HG03060 (cell line): ENCODE data around the gene FAM43A.

ENCODE experiments used
- ATAC-seq: cut with Tn5 transposase; IDR thresholded peaks from one replicate; pipeline ENCODE4 v1.9.1; 2021; ENCODE audit warnings: low read depth, moderate number of reproducible peaks; ENCODE audit not compliant: unreplicated experiment

FAM43A gene

DNA sequence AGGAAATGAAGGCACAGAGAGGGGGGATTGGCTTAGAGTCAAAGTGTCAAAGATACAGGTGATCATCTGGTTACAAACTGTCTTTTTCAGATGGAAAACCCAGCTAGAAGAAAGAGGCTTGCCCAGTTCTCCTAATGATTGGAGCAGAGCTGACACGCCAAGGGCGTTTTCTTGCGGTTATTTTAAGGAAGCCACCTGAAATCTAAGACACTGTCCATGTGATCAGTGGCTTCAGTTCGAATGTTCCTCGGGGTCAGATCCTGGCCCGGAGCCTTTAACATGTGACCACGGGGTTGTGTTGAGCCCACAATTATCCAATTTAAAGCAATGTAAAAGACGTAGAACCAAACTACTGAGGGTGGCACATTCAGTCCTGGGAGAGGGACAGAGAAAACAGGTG, 19.5 kb downstream of the FAM43A start:
- ATAC-seq = no peak

DNA sequence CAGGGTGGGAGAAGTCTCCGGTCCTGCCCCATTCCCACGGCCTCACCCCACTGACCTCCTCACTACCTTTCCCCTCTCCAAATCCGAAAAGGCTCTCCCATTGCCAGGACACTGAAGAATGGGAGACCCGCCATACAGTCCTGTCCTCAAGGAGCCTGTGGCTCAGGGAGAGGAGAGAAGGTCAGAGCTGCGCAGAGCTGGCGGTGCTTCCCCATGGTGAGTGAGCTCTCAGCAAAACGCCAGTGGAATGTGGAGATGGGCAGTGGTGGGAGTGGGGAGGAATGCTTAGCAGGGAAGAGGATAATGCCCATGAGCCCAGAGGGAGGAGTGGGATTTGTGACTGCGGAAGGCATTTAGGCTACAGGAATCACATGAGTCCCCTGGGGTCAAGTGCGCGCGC, 20.1 kb downstream of the FAM43A start:
- no peak for ATAC-seq

DNA sequence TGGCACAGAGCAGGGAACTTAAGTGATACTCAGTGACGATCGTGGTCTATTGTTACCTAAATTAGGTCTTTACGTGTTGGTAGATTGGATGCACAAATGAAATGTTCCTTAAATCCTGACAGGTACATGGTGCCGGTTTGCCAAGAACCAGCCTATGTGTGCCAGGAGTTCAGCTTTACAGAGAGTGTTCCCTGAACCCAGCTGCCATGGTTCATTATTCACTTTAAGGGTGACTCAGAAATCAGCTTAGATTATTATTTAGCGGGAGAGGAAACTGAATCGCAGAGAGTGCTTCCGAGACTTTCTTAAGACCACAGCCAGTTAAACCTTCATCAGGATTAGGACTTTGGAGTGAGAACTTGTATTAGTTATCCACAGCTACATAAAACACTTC, 21.5 kb downstream of the FAM43A start:
- ATAC-seq = no peak

DNA sequence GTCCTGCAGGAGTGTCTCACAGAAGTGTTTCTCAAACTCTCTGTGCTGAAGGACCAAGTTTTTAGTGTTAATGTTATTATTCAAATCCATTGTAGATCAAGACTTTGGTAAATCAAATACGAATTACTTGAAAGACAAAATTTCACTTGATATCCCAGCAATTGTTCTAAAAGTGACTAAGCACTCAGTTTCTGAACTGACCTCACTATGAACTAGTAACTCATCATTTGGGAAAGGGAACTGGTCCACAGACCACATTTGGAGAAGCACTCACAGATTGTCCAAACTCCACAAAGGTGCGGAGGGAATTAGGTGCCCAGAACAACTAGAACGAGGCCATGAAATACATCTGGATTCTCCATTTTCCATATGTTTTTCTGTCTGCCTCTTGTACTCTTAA, 25.6 kb downstream of the FAM43A start:
- ATAC-seq = no peak

DNA sequence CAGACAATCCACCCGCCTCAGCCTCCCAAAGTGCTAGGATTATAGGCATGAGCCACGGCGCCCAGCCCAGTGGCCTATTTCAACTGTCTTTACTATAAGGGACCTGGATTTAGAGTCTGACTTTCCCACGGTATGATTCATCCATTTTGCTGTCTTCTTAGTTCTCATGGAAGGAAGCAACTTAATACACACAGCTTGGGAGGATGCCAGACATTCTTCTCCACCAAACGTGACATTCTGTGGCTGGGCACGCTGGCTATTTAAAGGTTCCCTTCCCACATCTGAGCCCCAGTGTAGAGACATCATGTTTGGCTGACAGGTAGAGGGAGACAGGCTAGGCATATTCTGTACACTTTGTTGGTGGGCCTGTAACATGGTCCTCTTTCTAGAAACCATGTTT, 26.2 kb downstream of the FAM43A start:
- no peak for ATAC-seq

DNA sequence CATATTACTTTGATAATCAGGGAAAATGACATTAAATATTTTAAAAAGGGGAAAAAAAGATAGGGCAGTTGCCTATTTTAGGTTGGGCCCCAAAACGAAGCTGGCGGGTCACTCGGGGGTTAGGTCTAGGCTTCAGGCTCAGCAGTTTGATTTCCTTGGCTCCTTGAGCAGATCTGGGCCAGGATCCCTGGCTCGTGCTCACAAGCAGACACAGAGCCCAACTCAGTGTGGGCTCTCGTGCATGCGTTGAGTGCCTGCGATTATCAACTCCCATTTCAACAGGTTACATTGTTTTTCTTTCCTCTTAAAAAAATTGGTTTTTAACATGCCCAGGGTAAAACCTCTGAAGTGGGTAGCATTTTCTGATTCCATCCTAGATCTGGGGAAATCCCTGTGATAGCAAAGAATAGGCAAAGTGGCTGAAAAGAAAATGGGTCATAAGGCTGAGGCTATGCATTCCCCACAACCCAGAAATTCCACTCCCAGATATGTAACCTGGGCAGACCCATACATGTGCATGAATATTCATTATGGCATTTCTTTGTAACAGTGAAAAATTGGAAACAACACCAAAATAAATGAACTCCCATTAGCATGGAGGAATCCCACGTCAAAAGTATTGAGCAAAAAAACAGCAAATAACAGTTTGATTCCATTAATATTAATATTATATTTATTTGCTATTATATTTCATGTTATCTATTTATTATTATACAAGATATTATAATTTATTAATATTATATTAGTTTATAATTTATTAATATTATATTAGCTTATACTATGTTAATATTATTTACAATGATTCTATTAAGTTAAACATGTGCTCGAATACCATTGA, 27.8 kb downstream of the FAM43A start:
- no peak for ATAC-seq

DNA sequence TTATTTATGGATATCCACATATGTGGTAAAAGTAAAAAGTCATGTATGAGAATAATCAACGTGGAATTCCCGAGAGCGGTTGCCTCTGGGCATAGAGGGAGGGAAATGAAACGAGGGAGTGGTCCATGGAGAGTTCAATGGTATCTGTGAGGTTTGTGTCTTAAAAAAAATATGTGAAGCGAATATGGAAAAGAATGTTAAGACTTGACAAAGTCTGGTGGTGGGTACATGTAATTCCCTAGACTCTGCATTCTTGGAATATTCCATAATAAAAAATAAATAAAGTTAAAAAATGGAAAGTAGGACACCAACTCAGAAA, 28.4 kb downstream of the FAM43A start:
- ATAC-seq = no peak

DNA sequence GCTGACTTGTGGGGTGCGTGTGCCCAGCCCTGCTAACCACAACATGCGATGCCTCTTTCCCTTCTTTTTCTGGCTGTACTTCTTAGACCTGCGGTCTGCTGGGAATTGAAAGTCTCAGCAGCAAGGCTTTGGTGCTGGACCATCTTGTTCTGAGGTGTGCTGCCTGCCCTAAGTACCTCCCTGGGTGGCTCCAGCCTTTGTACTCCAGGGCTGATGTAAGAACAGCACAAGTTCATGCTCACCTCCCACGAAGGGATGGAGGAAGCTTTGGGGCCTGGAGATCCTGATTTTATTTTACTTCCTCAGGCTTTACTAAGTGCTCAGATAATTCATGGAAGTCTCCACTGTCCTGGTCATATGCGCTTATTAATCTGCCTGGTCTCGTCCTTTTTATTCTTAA, 28.9 kb downstream of the FAM43A start:
- ATAC-seq = no peak

DNA sequence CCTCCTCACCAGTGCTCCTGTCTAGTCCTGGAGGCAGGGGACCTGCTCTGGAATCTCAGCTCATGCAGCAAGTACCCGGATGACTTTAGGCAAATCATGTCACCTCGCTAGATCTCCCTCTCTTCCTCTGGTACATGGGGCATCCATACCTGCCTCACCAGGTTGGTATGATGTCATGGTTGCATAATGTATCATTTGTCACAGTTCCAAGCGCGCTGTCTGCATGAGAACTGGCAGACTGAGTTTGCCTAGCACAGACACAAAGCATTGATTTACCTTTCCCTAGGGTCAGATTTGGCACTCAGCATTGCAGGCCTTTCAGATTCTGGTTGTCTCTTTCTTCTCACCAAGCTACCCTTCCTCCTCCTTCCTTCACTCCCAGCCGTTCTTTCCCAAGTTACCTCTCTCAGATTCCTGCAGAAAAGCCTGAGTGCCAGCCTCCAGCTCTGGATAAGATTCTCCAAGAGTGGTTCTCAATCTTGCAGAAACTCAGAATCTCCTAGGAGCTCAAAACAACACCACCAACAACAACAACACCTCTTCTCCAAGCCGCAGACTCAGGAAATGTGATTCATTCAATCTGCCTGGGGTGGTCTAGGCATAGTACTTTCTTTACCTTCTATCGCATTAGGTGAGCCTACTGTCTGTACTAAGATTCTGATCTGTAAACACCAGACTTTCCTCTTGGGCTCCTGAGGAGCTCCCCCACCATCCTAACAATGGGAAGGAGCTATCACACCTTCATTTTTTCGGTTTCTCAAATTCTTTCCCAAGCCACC, 29.5 kb downstream of the FAM43A start:
- no peak for ATAC-seq

DNA sequence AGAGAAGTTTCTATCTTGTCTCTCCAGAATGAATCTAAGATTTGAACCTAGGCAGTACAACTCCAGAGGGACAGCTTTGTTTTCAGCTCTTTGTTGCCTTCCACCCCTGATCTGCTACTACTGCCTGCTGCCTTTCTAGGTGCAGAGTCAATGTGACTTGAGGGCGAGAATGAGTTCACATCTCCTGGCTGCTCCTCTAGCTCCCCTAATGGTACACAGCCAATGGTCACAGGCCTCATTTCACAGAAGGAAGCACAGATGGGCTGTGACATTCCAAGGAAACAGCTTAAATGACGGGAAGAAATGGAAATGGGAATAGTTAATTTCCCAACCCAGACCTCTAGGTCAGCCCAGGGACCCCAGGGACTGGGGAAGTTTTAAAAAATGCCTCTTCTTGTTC, 32.4 kb downstream of the FAM43A start:
- no peak for ATAC-seq

DNA sequence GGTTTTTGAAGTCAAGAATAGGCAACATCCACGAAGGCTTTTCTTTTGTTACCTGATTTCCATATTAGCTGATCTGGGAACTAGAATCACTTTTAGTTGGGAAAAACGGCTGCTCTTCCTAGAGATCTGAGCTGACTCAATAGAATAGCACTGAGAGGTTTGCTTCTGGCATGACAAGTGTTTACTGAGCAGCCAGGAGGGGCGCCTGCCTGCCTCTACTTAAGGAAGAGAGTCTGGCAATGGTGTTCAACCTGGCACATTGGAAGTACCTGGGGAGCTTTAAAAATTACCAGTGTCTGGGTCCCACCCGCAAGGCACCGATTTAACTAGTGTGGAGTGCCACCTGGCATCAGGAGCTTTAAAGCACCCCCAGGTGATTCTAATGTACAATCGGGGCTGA, 34.4 kb downstream of the FAM43A start:
- ATAC-seq = no peak

DNA sequence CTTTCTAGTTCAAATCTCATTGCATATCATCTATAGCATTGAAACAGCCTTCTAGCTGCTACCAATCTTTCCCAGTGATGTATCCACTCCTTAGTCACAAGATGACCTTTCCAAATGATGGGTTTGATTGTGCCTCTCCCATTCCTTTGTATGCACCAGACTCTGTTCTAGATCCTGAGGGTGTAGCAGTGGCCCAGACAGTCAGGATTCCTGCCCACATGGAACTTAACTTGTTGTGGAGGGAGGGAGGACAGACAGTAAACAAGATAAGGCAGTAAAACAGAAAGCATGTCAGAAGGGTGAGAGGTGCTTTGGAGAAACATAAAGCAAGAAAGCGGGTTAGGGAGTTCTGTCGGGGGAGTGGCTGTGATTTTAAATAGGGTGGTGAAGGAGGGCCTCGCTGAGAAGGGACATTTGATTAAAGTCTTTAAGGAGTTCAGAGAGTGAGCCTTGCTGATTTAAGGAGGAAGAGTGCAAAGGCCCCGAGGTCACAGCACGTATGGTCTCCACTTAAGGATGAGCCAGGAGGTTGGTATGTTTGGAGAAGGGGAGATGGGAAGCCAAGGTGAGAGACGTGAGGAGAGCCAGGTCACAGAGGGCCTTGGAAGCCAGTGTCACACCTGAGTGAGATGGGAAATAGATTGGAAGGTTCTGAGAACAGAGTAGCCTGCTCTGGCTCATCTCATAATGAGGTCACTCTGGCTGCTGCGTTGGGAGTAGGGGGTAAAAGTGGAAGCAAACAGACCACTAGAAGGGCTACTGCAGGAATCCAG, 38.3 kb downstream of the FAM43A start:
- no peak for ATAC-seq

DNA sequence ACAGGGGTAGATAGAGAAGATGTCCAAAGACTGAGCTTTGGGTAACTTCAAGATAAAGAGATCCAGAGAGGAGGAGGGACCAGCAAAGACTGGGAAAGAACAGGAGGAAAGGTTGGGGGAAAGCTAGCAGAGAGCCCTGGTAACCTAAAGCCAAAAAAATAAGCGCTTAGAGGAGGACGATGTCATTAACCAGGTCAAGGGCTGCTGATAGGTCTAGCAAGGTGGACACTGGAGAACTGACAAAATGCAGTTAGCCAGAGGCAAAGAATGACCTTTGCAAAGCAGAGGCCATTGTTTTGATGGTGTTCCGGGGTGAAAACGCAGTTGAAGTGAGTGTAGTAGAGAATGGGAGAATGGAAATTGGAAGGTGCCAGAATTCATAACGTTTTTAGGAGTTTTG, 39.7 kb downstream of the FAM43A start:
- ATAC-seq = no peak

DNA sequence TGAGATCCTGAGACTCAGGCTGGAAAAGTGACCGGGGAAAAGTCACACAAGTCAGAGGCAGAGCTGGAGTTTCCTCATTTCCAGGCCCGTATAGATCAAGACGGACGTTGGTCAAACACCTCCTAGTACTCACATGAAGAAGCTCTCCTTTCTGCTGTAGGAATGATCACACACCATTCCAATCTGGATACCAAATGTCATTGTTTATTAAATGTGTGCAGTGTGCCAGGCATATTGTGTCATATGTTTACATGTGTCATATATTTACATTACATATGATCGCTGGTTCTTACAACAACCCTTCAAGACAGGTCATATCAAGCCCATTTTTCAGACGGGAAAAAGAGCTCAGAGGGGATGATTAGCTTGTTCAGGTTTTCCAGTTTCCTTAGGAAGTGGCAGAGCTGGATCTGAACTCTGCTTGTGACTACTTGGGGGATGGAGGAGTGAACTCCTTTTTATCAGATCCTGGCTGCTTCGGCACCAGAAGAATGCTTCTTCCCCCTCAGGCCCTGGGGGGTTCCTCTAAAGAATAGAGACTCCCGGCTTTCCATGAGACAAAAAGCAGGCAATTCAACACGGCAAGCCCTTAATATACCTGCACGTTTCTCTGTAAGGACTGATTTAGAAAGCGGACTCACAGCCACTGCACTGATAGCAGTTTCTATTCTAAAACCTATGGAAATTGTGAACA, 41.9 kb downstream of the FAM43A start:
- no peak for ATAC-seq

DNA sequence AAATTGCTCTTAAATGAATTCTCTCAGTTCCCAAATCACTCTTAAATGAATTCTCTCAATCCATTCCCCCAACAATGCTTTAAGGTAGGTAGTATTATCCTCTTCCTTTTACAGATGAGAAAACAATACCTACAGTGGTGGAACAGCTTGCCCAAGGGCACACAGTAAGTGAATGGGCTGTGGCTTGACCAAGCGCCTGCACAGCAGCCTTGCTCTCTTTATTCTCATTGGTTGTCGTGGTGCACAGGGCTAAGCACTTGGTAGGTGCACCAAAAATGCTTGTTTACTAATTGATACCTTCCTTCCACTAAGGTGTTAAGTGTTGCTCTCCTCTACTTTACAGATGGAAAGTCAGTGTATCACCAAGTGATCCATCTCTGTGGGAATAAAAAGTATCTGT, 43.3 kb downstream of the FAM43A start:
- ATAC-seq = no peak

DNA sequence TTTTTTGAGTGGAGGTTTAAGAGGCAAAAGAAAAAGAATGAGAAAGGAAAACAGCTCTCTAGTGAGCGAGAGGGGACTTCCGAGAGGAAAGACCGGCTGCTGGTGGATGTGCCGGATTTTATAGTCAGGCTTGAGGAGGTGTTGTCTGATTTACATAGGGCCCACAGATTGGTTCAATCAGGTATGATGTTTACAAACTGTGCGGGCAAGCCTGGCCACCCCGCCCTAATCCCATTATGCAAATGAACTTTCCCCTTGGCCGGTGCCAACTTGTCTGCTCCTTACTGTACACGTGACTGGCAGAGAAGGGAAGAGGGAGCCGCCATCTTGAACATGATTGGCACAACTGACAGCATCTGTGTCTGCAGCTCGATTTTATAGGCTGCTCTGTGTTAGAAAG, 44.7 kb downstream of the FAM43A start:
- ATAC-seq = no peak

DNA sequence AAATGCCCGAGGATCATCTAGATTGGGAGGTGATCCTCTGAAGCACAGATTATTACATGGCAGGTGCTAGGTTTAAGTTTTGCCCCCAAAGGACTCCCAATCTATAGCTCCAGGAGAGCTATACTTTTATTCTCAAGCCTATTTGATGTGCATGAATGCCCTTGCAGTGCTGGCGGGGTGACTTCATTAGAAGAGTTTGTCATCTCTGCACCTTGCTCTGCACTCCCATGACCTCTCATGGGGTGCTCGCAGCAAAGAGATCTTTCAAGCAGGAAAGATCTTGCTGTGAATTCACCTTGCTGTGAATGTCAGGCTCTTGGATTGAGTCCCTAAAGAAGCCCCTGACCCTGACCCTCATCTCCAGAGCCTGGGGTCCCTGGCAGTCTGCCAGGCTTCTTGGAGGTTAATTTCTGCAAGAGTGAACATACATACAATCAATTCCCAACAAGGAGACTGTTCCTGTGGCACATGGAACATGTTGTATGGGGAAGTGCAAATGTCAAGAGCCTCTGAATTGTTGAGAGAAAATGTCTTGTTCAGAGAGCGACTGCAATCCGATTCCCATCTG, 45.9 kb downstream of the FAM43A start:
- ATAC-seq = no peak

DNA sequence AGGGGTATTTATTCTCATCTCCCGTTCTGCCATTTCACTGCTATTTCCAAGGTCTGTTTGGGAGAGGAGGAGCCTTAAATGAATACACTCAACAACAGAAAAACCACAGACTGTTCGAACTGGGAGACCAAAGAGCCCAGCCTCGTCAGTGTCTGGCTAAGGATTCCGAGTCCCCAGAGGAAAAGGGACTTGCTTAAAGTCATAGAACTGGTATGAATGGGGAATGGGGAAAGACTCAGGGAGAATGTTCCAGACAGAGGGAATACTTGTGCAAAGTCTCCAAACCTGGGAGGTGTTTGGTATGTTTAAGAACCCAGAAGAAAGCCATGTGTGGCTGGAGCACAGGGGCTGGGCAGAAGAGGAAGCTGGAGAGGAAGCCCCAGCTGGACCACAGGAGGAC, 46.9 kb downstream of the FAM43A start:
- ATAC-seq = no peak

DNA sequence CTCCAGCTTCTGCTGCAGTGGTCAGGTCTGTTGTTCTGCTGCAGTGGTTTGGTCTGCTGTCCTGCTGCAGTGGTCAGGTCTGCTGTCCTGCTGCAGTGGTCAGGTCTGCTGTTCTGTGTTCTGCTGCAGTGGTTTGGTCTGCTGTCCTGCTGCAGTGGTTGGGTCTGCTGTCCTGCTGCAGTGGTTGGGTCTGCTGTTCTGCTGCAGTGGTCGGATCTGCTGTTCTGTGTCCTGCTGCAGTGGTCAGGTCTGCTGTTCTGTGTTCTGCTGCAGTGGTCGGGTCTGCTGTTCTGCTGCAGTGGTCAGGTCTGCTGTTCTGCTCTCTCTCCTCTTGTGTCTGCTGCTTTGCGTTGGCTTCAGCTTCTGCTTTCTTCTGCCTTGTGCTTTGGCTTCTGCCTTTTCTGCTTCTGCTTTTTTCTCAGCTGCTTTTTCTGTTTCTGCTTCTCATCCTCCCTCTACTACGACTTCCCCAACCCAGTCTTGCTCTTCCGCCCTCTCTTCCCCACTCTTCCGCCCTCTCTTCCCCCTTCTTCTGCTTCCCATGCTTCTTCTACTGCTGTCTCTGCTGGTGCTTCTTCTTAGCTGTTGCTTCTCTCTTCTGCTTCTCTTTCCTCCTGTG, 50.7 kb downstream of the FAM43A start:
- no peak for ATAC-seq
